Neural cell (in vitro differentiated cells): ENCODE results near the gene AQP5. TPM values are rescaled to one million over a fixed set of nuclear protein-coding genes. Genes with fewer than 3 reads are reported as not detected.
"Not testable (repeated sequence)": the region's sequence is repeated elsewhere in the genome, so short reads cannot be mapped to it uniquely, and the experiment has no call there.

Experiments used
- H2AFZ ChIP-seq: fragments of 200-600, 300-800 bp; sonication (generic), shearing (Covaris generic); 2 replicates; pipeline ENCODE4 v1.6.0; 2014; ENCODE audit warnings: low read depth, mild to moderate bottlenecking, antibody characterized with exemption, low read length, moderate library complexity
- H3F3A ChIP-seq: fragments of 200-600 bp; shearing (Covaris generic); 2 replicates; pipeline ENCODE4 v1.6.1; 2016; ENCODE audit warnings: mild to moderate bottlenecking, moderate library complexity, mixed read lengths, antibody characterized with exemption, low read length; ENCODE audit not compliant: insufficient read depth, poor library complexity, severe bottlenecking
- H3K27ac ChIP-seq: fragments of 200-600, 300-800 bp; sonication (generic), shearing (Covaris generic); 2 replicates; pipeline ENCODE4 v1.5.1; 2014; ENCODE audit warnings: mild to moderate bottlenecking, low read length, moderate library complexity
- H3K27me3 ChIP-seq: fragments of 300-800, 200-600 bp; sonication (generic), shearing (Covaris generic); 2 replicates; pipeline ENCODE4 v1.6.0; 2014; ENCODE audit warnings: mild to moderate bottlenecking, low read depth, low read length, moderate library complexity; ENCODE audit not compliant: insufficient read depth
- H3K36me3 ChIP-seq: fragments of 300-800, 200-600 bp; sonication (generic), shearing (Covaris generic); 2 replicates; pipeline ENCODE4 v1.5.1; 2014; ENCODE audit warnings: mild to moderate bottlenecking, antibody characterized with exemption, low read length, moderate library complexity; ENCODE audit not compliant: insufficient read depth
- H3K4me2 ChIP-seq: fragments of 300-800, 200-600 bp; sonication (generic), shearing (Covaris generic); 2 replicates; pipeline ENCODE4 v1.6.0; 2014; ENCODE audit warnings: mild to moderate bottlenecking, low read length
- H3K4me3 ChIP-seq: fragments of 300-800, 200-600 bp; sonication (generic), shearing (Covaris generic); 2 replicates; pipeline ENCODE4 v1.5.1; 2014; ENCODE audit warnings: mild to moderate bottlenecking, low read length, moderate library complexity
- H3K79me2 ChIP-seq: fragments of 200-600 bp; shearing (Covaris generic); replicated peaks from 2 replicates; pipeline ENCODE4 v1.6.0; 2014; ENCODE audit warnings: mild to moderate bottlenecking, low read length, moderate library complexity; ENCODE audit not compliant: insufficient read depth
- H3K9ac ChIP-seq: fragments of 300-800, 200-600 bp; sonication (generic), shearing (Covaris generic); 2 replicates; pipeline ENCODE4 v1.6.1; 2016; ENCODE audit warnings: mild to moderate bottlenecking, low read length, mixed read lengths
- H3K9me2 ChIP-seq: fragments of 200-600 bp; shearing (Covaris generic); 2 replicates; pipeline ENCODE4 v1.6.1; 2016; ENCODE audit warnings: mild to moderate bottlenecking, low read length, mixed read lengths; ENCODE audit not compliant: insufficient read depth
- H3K9me3 ChIP-seq: fragments of 200-600, 300-800 bp; sonication (generic), shearing (Covaris generic); 2 replicates; pipeline ENCODE4 v1.6.1; 2016; ENCODE audit warnings: mild to moderate bottlenecking, mixed run types, low read length, moderate library complexity, mixed read lengths
- H4K20me1 ChIP-seq: fragments of 200-600 bp; shearing (Covaris generic); 2 replicates; pipeline ENCODE4 v1.6.1; 2016; ENCODE audit warnings: mild to moderate bottlenecking, mixed run types; ENCODE audit not compliant: insufficient read depth
- EP300 ChIP-seq: fragments of 450-650 bp; conservative IDR thresholded peaks from 2 replicates; pipeline ENCODE4 v1.6.1; 2014; ENCODE audit warnings: antibody characterized with exemption, mild to moderate bottlenecking, moderate library complexity; ENCODE audit not compliant: poor library complexity, severe bottlenecking
- EZH2 ChIP-seq: fragments of 200-600, 300-800 bp; shearing (Covaris generic), sonication (generic); IDR thresholded peaks from 2 replicates; pipeline ENCODE4 v1.6.1; 2014; ENCODE audit warnings: antibody characterized with exemption, low read length, borderline replicate concordance, mild to moderate bottlenecking; ENCODE audit not compliant: insufficient read depth, poor library complexity, severe bottlenecking
- MXI1 ChIP-seq: fragments of 450-650 bp; conservative IDR thresholded peaks from 2 replicates; pipeline ENCODE4 v1.6.1; 2014; ENCODE audit warnings: antibody characterized with exemption, mild to moderate bottlenecking; ENCODE audit not compliant: poor library complexity, severe bottlenecking
- POLR2AphosphoS5 ChIP-seq: IDR thresholded peaks from 2 replicates; pipeline ENCODE4 v1.6.1; 2012
- RAD21 ChIP-seq: fragments of 450-650 bp; conservative IDR thresholded peaks from 2 replicates; pipeline ENCODE4 v1.6.1; 2014; ENCODE audit warnings: antibody characterized with exemption, mild to moderate bottlenecking, moderate library complexity
- SMC3 ChIP-seq: fragments of 450-650 bp; conservative IDR thresholded peaks from 2 replicates; pipeline ENCODE4 v1.6.1; 2014; ENCODE audit warnings: antibody characterized with exemption, mild to moderate bottlenecking, moderate library complexity; ENCODE audit not compliant: poor library complexity
- TAF1 ChIP-seq: IDR thresholded peaks from 2 replicates; pipeline ENCODE4 v1.6.1; 2012; ENCODE audit warnings: low read depth
- polyA plus RNA-seq: library from polyadenylated mRNA; depleted of rRNA; stranded (reverse); fragments of >200 nt; gene quantifications from 2 replicates; pipeline ENCODE4 v1.2.3, GENCODE V29; 2014
- TF ChIP-seq, protein P1 (sequence below): IDR thresholded peaks from 2 replicates; pipeline ENCODE4 v1.6.1; 2012; ENCODE audit warnings: borderline replicate concordance
- TF ChIP-seq, protein P2 (sequence below): fragments of 450-650 bp; IDR thresholded peaks from 2 replicates; pipeline ENCODE4 v1.5.1; 2014; ENCODE audit warnings: antibody characterized with exemption, mild to moderate bottlenecking, moderate library complexity; ENCODE audit not compliant: poor library complexity, severe bottlenecking

The AQP5 gene
- polyA plus RNA-seq, 1 donor from 2014 or later, result not detected

DNA sequence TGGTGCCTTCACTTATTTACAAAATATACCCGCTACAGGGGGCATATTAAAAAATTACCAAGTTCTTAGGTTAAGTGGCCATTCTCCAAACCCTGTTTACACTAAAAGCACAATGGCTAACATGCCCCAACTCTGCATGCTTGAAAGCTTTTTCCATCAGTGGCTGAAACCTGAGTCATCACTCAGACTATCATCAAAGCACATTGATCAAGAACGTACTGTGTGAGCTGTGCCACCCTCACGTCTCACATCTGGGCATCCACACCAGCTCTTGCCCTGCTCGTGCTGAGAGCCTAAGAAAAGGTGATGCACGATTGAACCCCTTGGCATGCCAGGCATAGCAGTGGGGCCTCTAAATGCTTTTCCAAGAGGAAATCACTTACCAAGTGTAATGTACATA, 24.3 kb downstream of the AQP5 start:
- Histone ChIP-seq H3K9me3 (no peaks in the 10 kb centered on the region), H3K79me2 (no peaks in the 10 kb centered on the region), H3K27me3 (no peaks in the 10 kb centered on the region), H3K9me2 (no peaks in the 10 kb centered on the region), H3K27ac (no peak overlapping the region), H3K4me2 (no peak overlapping the region), H2AFZ (no peak overlapping the region), H3K9ac (no peak overlapping the region), H4K20me1 (no peaks in the 10 kb centered on the region), H3K4me3 (no peak overlapping the region), H3F3A (no peaks in the 10 kb centered on the region), H3K36me3 (no peaks in the 10 kb centered on the region)
- TF ChIP-seq TAF1 (no peak), EZH2 (no peak), MXI1 (no peak), RAD21 (no peak), SMC3 (no peak), POLR2AphosphoS5 (no peak), EP300 (no peak)
- TF ChIP-seq, protein P1, sequence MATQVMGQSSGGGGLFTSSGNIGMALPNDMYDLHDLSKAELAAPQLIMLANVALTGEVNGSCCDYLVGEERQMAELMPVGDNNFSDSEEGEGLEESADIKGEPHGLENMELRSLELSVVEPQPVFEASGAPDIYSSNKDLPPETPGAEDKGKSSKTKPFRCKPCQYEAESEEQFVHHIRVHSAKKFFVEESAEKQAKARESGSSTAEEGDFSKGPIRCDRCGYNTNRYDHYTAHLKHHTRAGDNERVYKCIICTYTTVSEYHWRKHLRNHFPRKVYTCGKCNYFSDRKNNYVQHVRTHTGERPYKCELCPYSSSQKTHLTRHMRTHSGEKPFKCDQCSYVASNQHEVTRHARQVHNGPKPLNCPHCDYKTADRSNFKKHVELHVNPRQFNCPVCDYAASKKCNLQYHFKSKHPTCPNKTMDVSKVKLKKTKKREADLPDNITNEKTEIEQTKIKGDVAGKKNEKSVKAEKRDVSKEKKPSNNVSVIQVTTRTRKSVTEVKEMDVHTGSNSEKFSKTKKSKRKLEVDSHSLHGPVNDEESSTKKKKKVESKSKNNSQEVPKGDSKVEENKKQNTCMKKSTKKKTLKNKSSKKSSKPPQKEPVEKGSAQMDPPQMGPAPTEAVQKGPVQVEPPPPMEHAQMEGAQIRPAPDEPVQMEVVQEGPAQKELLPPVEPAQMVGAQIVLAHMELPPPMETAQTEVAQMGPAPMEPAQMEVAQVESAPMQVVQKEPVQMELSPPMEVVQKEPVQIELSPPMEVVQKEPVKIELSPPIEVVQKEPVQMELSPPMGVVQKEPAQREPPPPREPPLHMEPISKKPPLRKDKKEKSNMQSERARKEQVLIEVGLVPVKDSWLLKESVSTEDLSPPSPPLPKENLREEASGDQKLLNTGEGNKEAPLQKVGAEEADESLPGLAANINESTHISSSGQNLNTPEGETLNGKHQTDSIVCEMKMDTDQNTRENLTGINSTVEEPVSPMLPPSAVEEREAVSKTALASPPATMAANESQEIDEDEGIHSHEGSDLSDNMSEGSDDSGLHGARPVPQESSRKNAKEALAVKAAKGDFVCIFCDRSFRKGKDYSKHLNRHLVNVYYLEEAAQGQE, result no peak

DNA sequence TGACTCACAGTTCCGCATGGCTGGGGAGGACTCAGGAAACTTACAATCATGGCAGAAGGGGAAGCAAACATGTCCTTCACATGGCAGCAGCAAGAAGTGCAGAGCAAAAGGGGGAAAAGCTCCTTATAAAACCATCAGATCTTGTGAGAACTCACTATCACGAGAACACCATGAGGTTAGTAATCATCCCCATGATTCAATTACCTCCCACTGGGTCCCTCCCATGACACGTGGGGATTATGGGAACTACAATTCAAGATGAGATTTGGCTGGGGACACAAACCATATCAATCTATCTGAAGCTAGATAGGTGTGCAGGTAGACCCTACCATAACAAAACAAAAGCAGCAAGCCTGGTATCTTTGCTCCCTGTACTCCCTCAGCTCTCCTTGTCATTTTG, 24.8 kb downstream of the AQP5 start:
- not testable (repeated sequence) for H2AFZ ChIP-seq, H3K4me3 ChIP-seq, H3K9ac ChIP-seq, H3K27ac ChIP-seq, H3K36me3 ChIP-seq, H3K4me2 ChIP-seq, H3K79me2 ChIP-seq, H3K9me3 ChIP-seq, H3F3A ChIP-seq, H3K9me2 ChIP-seq, H4K20me1 ChIP-seq, H3K27me3 ChIP-seq

DNA sequence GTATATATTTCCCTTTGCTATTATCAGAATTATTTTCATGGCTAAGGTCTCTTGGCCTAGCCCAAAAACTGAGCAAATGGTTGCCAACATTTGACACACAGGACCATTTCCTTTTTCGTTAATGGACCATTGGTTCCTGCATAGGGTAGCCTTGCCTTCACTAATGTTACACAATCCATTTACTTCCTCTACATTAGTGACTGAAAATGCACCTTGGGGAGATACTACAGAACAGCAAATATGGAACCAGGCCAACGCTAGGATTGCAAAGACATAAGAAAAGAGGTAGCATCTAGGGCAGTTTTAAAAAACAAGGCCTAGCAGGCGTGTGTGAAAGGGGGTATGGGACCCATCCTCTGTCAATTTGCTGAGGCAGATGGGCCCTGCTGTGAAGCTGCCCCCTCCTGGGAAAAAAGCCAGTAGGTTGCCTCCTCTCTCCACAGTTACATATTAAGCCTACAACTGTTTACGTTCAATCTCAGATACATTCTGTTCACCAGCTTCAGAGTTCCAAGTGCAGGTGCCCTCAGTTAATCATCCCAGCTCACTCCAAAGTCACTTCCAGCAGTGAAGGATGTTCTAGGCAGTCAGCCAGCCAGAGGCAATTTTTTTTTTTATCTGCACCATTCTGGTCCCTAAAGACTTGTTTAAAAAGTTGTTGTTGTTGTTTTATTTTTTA, 26.1 kb downstream of the AQP5 start:
- Histone ChIP-seq H3K27me3 (no peaks in the 10 kb centered on the region), H3K36me3 (no peaks in the 10 kb centered on the region), H3K9ac (no peak overlapping the region), H3F3A (no peaks in the 10 kb centered on the region), H3K79me2 (no peaks in the 10 kb centered on the region), H3K4me3 (no peak overlapping the region), H3K9me2 (no peaks in the 10 kb centered on the region), H4K20me1 (no peaks in the 10 kb centered on the region), H2AFZ (no peak overlapping the region), H3K4me2 (no peak overlapping the region), H3K27ac (no peak overlapping the region), H3K9me3 (no peaks in the 10 kb centered on the region)
- no peak for TF ChIP-seq SMC3
- TF ChIP-seq TAF1, result no peak
- TF ChIP-seq, protein P2, sequence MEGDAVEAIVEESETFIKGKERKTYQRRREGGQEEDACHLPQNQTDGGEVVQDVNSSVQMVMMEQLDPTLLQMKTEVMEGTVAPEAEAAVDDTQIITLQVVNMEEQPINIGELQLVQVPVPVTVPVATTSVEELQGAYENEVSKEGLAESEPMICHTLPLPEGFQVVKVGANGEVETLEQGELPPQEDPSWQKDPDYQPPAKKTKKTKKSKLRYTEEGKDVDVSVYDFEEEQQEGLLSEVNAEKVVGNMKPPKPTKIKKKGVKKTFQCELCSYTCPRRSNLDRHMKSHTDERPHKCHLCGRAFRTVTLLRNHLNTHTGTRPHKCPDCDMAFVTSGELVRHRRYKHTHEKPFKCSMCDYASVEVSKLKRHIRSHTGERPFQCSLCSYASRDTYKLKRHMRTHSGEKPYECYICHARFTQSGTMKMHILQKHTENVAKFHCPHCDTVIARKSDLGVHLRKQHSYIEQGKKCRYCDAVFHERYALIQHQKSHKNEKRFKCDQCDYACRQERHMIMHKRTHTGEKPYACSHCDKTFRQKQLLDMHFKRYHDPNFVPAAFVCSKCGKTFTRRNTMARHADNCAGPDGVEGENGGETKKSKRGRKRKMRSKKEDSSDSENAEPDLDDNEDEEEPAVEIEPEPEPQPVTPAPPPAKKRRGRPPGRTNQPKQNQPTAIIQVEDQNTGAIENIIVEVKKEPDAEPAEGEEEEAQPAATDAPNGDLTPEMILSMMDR, result no peak
- TF ChIP-seq MXI1, result no peak
- TF ChIP-seq, protein P1, result no peak
- no peak for TF ChIP-seq EZH2
- no peak for TF ChIP-seq RAD21
- no peak for TF ChIP-seq POLR2AphosphoS5
- no peak for TF ChIP-seq EP300

DNA sequence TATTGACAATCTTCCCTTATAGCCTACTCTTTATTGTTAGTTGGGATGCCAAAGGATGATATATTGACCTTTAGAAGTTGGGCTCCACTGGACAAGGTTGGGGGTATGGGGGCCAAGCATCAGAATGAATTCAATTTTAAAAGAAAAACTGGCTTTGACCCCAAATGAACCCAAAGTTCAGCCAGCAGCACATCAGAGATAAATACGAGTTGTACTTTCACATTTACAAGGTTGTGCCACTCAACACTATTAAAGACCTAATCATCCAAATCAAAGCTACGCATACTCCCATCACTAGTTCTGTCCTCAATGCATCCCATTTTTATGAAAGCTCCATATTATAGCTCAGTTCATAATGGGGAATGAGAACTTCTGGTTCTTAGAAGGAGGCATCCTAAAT, 27.7 kb downstream of the AQP5 start:
- H3F3A ChIP-seq, H3K9ac ChIP-seq, H3K79me2 ChIP-seq, H3K4me2 ChIP-seq, H3K27me3 ChIP-seq, H3K36me3 ChIP-seq, H3K9me3 ChIP-seq, H3K27ac ChIP-seq, H4K20me1 ChIP-seq, H3K4me3 ChIP-seq, H3K9me2 ChIP-seq, H2AFZ ChIP-seq: not testable (repeated sequence)
